NB4 (cell line): Measurements from ENCODE around the gene RFFL.

Source experiments
- TF ChIP-seq, protein P1 (sequence below): IDR thresholded peaks from one replicate; pipeline ENCODE4 v1.5.1; 2012; ENCODE audit warnings: low read depth, low read length
- TF ChIP-seq, protein P2 (sequence below): IDR thresholded peaks from 2 replicates; pipeline ENCODE4 v1.6.1; 2011; ENCODE audit warnings: low read depth, low read length

DNA sequence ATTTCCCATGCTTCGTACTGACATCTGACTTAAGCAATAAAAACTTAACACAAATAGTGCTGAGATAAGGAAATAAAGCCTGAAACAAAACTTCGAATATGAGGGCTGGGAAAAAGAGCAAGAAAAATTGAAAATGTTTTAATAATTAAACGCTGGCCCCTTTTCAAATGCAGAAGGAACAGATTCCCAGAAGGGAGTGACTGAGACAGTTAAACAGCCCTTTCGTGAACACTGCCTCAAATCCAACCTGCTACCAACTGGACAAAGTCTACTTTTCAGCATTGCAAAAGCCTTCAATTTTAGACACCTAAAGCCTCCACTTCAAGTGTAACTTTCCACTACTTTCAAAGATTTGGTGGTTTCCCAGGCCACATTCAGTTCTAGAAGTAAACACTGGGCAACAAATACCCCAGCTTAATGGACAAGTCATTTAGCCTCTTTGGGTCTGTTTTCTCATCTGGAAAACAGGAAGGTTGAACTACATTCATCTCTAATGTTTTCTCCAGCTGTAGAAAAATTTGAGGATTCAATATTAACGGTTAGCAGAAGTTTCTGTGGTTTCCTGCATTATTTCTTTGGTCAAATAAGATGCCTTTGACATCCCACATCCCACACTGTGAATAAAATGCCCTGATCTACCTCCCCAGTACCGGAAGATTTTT is 11.8 kb downstream of the RFFL start:
- TF ChIP-seq, protein P1, sequence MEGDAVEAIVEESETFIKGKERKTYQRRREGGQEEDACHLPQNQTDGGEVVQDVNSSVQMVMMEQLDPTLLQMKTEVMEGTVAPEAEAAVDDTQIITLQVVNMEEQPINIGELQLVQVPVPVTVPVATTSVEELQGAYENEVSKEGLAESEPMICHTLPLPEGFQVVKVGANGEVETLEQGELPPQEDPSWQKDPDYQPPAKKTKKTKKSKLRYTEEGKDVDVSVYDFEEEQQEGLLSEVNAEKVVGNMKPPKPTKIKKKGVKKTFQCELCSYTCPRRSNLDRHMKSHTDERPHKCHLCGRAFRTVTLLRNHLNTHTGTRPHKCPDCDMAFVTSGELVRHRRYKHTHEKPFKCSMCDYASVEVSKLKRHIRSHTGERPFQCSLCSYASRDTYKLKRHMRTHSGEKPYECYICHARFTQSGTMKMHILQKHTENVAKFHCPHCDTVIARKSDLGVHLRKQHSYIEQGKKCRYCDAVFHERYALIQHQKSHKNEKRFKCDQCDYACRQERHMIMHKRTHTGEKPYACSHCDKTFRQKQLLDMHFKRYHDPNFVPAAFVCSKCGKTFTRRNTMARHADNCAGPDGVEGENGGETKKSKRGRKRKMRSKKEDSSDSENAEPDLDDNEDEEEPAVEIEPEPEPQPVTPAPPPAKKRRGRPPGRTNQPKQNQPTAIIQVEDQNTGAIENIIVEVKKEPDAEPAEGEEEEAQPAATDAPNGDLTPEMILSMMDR = no peak
- TF ChIP-seq, protein P2, sequence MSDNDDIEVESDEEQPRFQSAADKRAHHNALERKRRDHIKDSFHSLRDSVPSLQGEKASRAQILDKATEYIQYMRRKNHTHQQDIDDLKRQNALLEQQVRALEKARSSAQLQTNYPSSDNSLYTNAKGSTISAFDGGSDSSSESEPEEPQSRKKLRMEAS = no peak
